K562 (cell line): ENCODE data around the gene ATXN7. TPM values are rescaled to one million over a fixed set of nuclear protein-coding genes. Genes with fewer than 3 reads are reported as not detected.

Experiments used
- ATAC-seq: fragments of 200-7000 bp; cut with Tn5 transposase; 3 replicates; pipeline ENCODE4 v1.9.1; 2020; ENCODE audit warnings: moderate library complexity
- BruUV-seq: library from RNA; stranded (reverse); fragments of 400-500 nt; replicated peaks from 2 replicates; lab custom pipeline; 2021; lab: Mats Ljungman, UMichigan
- CTCF ChIA-PET: fragments of 300-600 bp; formaldehyde crosslinking; extraction: SDS; loops from one replicate; lab custom pipeline; 2021; ENCODE audit warnings: low intra/inter-chr PET ratio; lab: Yijun Ruan, JAX
- POLR2A ChIA-PET: fragments of 300-600, 350-650 bp; sonication (Branson Sonifier 250); formaldehyde crosslinking; extraction: SDS; loops from one replicate; lab custom pipeline; 2021; ENCODE audit warnings: antibody characterized with exemption, inconsistent platforms; lab: Yijun Ruan, JAX
- DNase-seq, 4 experiments: peaks; one replicate each; pipeline versions ENCODE4 v3.0.0 to v3.0.0-alpha.2; 2011 to 2018; ENCODE audit warnings: low spot score in 3 of 4, mixed read lengths in 3 of 4; ENCODE audit errors: extremely low read depth in 1 of 4
- FAIRE-seq: peaks from 2 replicates; lab custom pipeline; 2011; peaks lifted over from hg19 to GRCh38; lab: Jason Lieb, UNC
- H2AFZ ChIP-seq: 2 replicates; pipeline ENCODE4 v1.6.0; 2011; ENCODE audit warnings: low read depth, low read length, control low read depth, inconsistent platforms
- H3K27ac ChIP-seq: fragments of 200-600 bp; 3 replicates; pipeline ENCODE4 v1.8.0; 2011; ENCODE audit warnings: low read depth, mild to moderate bottlenecking, control low read depth, inconsistent platforms, low read length, moderate library complexity, mixed read lengths; ENCODE audit errors: extremely low read depth
- H3K27me3 ChIP-seq, 2 experiments: fragments of 300-600 bp in 1 of 2; 2 replicates in 1 of 2; 3 replicates in 1 of 2; pipeline versions ENCODE4 v1.6.0 to v1.8.0; 2011; ENCODE audit warnings: inconsistent platforms in 2 of 2, low read length in 2 of 2, mild to moderate bottlenecking in 1 of 2, mixed read lengths in 1 of 2, moderate library complexity in 1 of 2; ENCODE audit not compliant: control insufficient read depth in 2 of 2, insufficient read depth in 2 of 2
- H3K36me3 ChIP-seq: fragments of 300-600 bp; 3 replicates; pipeline ENCODE4 v1.8.0; 2011; ENCODE audit warnings: mild to moderate bottlenecking, low read length, inconsistent platforms; ENCODE audit not compliant: control insufficient read depth, insufficient read depth
- H3K4me1 ChIP-seq, 2 experiments: fragments of 200-600 bp in 1 of 2; replicated peaks in 1 of 2; 2 replicates in 1 of 2; 3 replicates in 1 of 2; pipeline versions ENCODE4 v1.5.1 to v1.8.0; 2011; ENCODE audit warnings: inconsistent platforms in 2 of 2, low read length in 2 of 2, mild to moderate bottlenecking in 1 of 2, mixed read lengths in 1 of 2, moderate library complexity in 1 of 2; ENCODE audit not compliant: control insufficient read depth in 2 of 2, insufficient read depth in 2 of 2
- H3K4me2 ChIP-seq: 2 replicates; pipeline ENCODE4 v1.6.1; 2011; ENCODE audit warnings: low read length, control low read depth, inconsistent platforms, mixed read lengths; ENCODE audit not compliant: insufficient read depth
- H3K4me3 ChIP-seq: fragments of 200-600 bp; sonication (generic), shearing (Covaris generic); 2 replicates; pipeline ENCODE4 v1.5.1; 2016; ENCODE audit warnings: control low read depth, inconsistent platforms
- H3K79me2 ChIP-seq: fragments of 200-600 bp; 3 replicates; pipeline ENCODE4 v1.8.0; 2011; ENCODE audit warnings: low read length, inconsistent platforms; ENCODE audit not compliant: control insufficient read depth, insufficient read depth
- H3K9ac ChIP-seq, 2 experiments: 2 replicates each; pipeline versions ENCODE4 v1.6.0 to v1.6.1; 2011; ENCODE audit warnings: low read depth in 2 of 2, low read length in 2 of 2, control low read depth in 1 of 2, inconsistent platforms in 1 of 2, mild to moderate bottlenecking in 1 of 2, mixed read lengths in 1 of 2; ENCODE audit not compliant: insufficient read depth in 1 of 2
- H3K9me1 ChIP-seq: one replicate; pipeline ENCODE4 v1.6.0; 2011; ENCODE audit warnings: inconsistent platforms, mild to moderate bottlenecking, low read length, moderate library complexity; ENCODE audit not compliant: control insufficient read depth, insufficient read depth
- H3K9me3 ChIP-seq: replicated peaks from 2 replicates; pipeline ENCODE4 v1.5.1; 2011; ENCODE audit warnings: low read depth, low read length, inconsistent platforms; ENCODE audit not compliant: control insufficient read depth, insufficient read depth
- H4K20me1 ChIP-seq: replicated peaks from 2 replicates; pipeline ENCODE4 v1.6.1; 2011; ENCODE audit warnings: low read length, inconsistent platforms, mixed read lengths; ENCODE audit not compliant: control insufficient read depth, insufficient read depth
- COPS2 ChIP-seq: fragments of 450-650 bp; conservative IDR thresholded peaks from 2 replicates; pipeline ENCODE4 v1.6.1; 2016; ENCODE audit warnings: mild to moderate bottlenecking, moderate library complexity
- GABPB2 ChIP-seq: fragments of 250-450 bp; sonication (Bioruptor Pico); conservative IDR thresholded peaks from 2 replicates; pipeline ENCODE4 v1.5.1; 2021; ENCODE audit warnings: mild to moderate bottlenecking
- HOXB6 ChIP-seq: fragments of 250-450 bp; sonication (Bioruptor Pico); IDR thresholded peaks from 2 replicates; pipeline ENCODE4 v1.5.1; 2022; ENCODE audit warnings: mild to moderate bottlenecking, borderline replicate concordance
- NFRKB ChIP-seq: fragments of 450-650 bp; IDR thresholded peaks from 2 replicates; pipeline ENCODE4 v1.6.1; 2016; ENCODE audit warnings: low read depth
- NR2F6 ChIP-seq: fragments of 450-650 bp; formaldehyde crosslinking; IDR thresholded peaks from 2 replicates; pipeline ENCODE4 v1.4.0; 2020; ENCODE audit warnings: mild to moderate bottlenecking
- ZBTB1 ChIP-seq: sonication (generic); formaldehyde crosslinking; IDR thresholded peaks from 2 replicates; pipeline ENCODE4 v1.8.1; 2023; ENCODE audit warnings: missing genetic modification reagents, low read depth, mild to moderate bottlenecking, borderline replicate concordance
- ZNF408 ChIP-seq: fragments of 250-450 bp; sonication (Bioruptor Pico); IDR thresholded peaks from 2 replicates; pipeline ENCODE4 v1.4.0; 2020; ENCODE audit warnings: low read depth, mild to moderate bottlenecking, moderate library complexity
- ZNF668 ChIP-seq: fragments of 250-450 bp; sonication (Bioruptor Pico); IDR thresholded peaks from 2 replicates; pipeline ENCODE4 v1.8.0; 2022; ENCODE audit warnings: mild to moderate bottlenecking, inconsistent platforms
- ZNF717 ChIP-seq: fragments of 250-450 bp; sonication (Bioruptor Pico); IDR thresholded peaks from 2 replicates; pipeline ENCODE4 v1.5.0; 2021
- WGBS: fragments of 100-300 bp; shearing (Covaris generic); methylation state at CpG from one replicate; pipeline ENCODE4 v1.1.6; 2016; ENCODE audit warnings: low coverage, mixed read lengths; ENCODE audit not compliant: insufficient coverage; ENCODE audit errors: missing lambda C conversion rate; 5-methylcytosine and 5-hydroxymethylcytosine counted together
- in situ Hi-C: fragments of 300-500 bp; cut with MboI; formaldehyde crosslinking; loops from 4 replicates; pipeline ENCODE4 v1.15.0; 2018; ENCODE audit warnings: inconsistent platforms, mixed read lengths
- intact Hi-C: fragments of 100-400 bp; cut with micrococcal nuclease; formaldehyde crosslinking; loops from 2 replicates; pipeline ENCODE4 v1.14.2; 2022
- polyA plus RNA-seq, 8 experiments: library from polyadenylated mRNA; depleted of rRNA in 4 of 8; stranded (reverse) in 5 of 8; unstranded in 3 of 8; fragments of >200 nt; fragmentation: Nextera tagmentation in 2 of 8; fragmentation: Illumina TruSeq in 1 of 8; extraction: Ambion mirVana in 2 of 8; extraction: Trizol in 1 of 8; gene quantifications; 2 replicates each; pipeline versions ENCODE4 v1.2.1 to v1.2.3, GENCODE V29; 2011 to 2014; ENCODE audit warnings: inconsistent platforms in 1 of 8, missing spikeins in 1 of 8
- total RNA-seq, 7 experiments: library from RNA; depleted of rRNA in 6 of 7; stranded (reverse); fragments of >200 nt in 6 of 7; fragmentation: Illumina TruSeq in 2 of 7; extraction: Trizol in 2 of 7; gene quantifications; 2 replicates each; pipeline versions ENCODE4 v1.2.1 to v1.2.3, GENCODE V29; 2011 to 2021; ENCODE audit warnings: low replicate concordance in 1 of 7
- TF ChIP-seq, protein P1 (sequence below): sonication (generic); formaldehyde crosslinking; IDR thresholded peaks from 2 replicates; pipeline ENCODE4 v1.5.0; 2020; ENCODE audit warnings: missing genetic modification reagents
- TF ChIP-seq, protein P2 (sequence below), 3 experiments: IDR thresholded peaks in 2 of 3; conservative IDR thresholded peaks in 1 of 3; 2 replicates each; pipeline ENCODE4 v1.5.1; 2011 to 2012; ENCODE audit warnings: low read length in 3 of 3, mild to moderate bottlenecking in 3 of 3, control low read depth in 2 of 3, improper control_type of control experiment in 1 of 3, inconsistent platforms in 1 of 3, low read depth in 1 of 3, mixed read lengths in 1 of 3, moderate library complexity in 1 of 3; ENCODE audit not compliant: insufficient read depth in 2 of 3
- TF ChIP-seq, protein P3 (sequence below): fragments of 250-450 bp; sonication (Bioruptor Pico); IDR thresholded peaks from 2 replicates; pipeline ENCODE4 v1.4.0; 2020; ENCODE audit warnings: mild to moderate bottlenecking, moderate library complexity
- TF ChIP-seq, protein P4 (sequence below): sonication (generic); formaldehyde crosslinking; IDR thresholded peaks from 2 replicates; pipeline ENCODE4 v1.8.1; 2023; ENCODE audit warnings: mild to moderate bottlenecking, missing genetic modification reagents

ATXN7 gene
- total and polyA plus RNA-seq, 9 of the 15 experiments (the other 6 are each of a cell fraction or from before 2014, with no cell fraction given), result 0.41 to 9.2 (median 6.7) TPM

DNA sequence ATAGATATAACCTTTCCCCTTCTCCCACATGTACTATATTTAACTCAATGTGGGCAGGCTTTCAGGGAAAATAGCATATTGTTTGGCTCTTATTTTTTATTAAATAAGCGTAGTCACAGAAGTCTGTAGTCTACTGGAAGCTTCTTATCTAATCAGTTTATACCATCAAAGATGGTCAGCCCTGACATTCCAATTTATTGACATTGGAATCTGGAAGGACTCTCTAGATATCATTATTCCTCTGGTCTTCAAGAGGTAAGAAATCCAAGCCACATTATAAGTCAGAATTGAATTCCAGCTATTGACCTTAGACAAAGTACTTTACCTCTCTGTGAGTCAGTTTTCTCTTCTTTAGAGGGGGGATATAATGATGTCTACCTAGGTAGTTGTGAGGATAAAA is 87.0 kb downstream of the ATXN7 start:
- H4K20me1 ChIP-seq, result no peaks in the 10 kb centered on the region
- ATAC-seq (no peak), FAIRE-seq (no peak), DNase-seq (no peak)
- no peak overlapping the region for H3K4me3 ChIP-seq
- in situ Hi-C loops, result no loop called here
- H3K9me1 ChIP-seq, result no peaks in the 10 kb centered on the region
- WGBS, result 100% methylated on average over 1 of the region's 1 CpG
- no peaks in the 10 kb centered on the region for H3K9me3 ChIP-seq
- H3K4me1 ChIP-seq, result no peaks in the 10 kb centered on the region; a peak in 1 of 5 replicates
- intact Hi-C loops, result no loop called here
- no peak overlapping the region for H3K9ac ChIP-seq
- POLR2A ChIA-PET, result no interaction called here
- CTCF ChIA-PET, result no interaction called here
- no peaks in the 10 kb centered on the region; the same call in none of the 3 replicates for H3K79me2 ChIP-seq
- no peak for TF ChIP-seq NFRKB
- no peak for TF ChIP-seq NR2F6 (CRISPR knock-in tag)
- TF ChIP-seq HOXB6 (CRISPR knock-in tag), result no peak
- TF ChIP-seq, protein P1, sequence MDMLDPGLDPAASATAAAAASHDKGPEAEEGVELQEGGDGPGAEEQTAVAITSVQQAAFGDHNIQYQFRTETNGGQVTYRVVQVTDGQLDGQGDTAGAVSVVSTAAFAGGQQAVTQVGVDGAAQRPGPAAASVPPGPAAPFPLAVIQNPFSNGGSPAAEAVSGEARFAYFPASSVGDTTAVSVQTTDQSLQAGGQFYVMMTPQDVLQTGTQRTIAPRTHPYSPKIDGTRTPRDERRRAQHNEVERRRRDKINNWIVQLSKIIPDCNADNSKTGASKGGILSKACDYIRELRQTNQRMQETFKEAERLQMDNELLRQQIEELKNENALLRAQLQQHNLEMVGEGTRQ (CRISPR knock-in tag), result no peak
- TF ChIP-seq ZNF717 (CRISPR knock-in tag), result no peak
- no peak for TF ChIP-seq ZNF408 (CRISPR knock-in tag)
- TF ChIP-seq ZBTB1 (CRISPR knock-in tag), result no peak
- no peak for TF ChIP-seq ZNF668
- TF ChIP-seq, protein P2, sequence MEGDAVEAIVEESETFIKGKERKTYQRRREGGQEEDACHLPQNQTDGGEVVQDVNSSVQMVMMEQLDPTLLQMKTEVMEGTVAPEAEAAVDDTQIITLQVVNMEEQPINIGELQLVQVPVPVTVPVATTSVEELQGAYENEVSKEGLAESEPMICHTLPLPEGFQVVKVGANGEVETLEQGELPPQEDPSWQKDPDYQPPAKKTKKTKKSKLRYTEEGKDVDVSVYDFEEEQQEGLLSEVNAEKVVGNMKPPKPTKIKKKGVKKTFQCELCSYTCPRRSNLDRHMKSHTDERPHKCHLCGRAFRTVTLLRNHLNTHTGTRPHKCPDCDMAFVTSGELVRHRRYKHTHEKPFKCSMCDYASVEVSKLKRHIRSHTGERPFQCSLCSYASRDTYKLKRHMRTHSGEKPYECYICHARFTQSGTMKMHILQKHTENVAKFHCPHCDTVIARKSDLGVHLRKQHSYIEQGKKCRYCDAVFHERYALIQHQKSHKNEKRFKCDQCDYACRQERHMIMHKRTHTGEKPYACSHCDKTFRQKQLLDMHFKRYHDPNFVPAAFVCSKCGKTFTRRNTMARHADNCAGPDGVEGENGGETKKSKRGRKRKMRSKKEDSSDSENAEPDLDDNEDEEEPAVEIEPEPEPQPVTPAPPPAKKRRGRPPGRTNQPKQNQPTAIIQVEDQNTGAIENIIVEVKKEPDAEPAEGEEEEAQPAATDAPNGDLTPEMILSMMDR (IDR thresholded peaks at IDR 0.05 in 2 of 3, conservative IDR thresholded peaks at IDR 0.05 in 1 of 3; ENCODE audit: insufficient read depth in 2 of 3, low read depth in 1 of 3, low read length in 3 of 3), result no peak
- no peak for TF ChIP-seq COPS2
- TF ChIP-seq, protein P3, sequence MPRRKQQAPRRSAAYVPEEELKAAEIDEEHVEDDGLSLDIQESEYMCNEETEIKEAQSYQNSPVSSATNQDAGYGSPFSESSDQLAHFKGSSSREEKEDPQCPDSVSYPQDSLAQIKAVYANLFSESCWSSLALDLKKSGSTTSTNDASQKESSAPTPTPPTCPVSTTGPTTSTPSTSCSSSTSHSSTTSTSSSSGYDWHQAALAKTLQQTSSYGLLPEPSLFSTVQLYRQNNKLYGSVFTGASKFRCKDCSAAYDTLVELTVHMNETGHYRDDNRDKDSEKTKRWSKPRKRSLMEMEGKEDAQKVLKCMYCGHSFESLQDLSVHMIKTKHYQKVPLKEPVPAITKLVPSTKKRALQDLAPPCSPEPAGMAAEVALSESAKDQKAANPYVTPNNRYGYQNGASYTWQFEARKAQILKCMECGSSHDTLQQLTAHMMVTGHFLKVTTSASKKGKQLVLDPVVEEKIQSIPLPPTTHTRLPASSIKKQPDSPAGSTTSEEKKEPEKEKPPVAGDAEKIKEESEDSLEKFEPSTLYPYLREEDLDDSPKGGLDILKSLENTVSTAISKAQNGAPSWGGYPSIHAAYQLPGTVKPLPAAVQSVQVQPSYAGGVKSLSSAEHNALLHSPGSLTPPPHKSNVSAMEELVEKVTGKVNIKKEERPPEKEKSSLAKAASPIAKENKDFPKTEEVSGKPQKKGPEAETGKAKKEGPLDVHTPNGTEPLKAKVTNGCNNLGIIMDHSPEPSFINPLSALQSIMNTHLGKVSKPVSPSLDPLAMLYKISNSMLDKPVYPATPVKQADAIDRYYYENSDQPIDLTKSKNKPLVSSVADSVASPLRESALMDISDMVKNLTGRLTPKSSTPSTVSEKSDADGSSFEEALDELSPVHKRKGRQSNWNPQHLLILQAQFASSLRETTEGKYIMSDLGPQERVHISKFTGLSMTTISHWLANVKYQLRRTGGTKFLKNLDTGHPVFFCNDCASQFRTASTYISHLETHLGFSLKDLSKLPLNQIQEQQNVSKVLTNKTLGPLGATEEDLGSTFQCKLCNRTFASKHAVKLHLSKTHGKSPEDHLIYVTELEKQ, result no peak
- no peak for TF ChIP-seq GABPB2 (CRISPR knock-in tag)
- TF ChIP-seq, protein P4, sequence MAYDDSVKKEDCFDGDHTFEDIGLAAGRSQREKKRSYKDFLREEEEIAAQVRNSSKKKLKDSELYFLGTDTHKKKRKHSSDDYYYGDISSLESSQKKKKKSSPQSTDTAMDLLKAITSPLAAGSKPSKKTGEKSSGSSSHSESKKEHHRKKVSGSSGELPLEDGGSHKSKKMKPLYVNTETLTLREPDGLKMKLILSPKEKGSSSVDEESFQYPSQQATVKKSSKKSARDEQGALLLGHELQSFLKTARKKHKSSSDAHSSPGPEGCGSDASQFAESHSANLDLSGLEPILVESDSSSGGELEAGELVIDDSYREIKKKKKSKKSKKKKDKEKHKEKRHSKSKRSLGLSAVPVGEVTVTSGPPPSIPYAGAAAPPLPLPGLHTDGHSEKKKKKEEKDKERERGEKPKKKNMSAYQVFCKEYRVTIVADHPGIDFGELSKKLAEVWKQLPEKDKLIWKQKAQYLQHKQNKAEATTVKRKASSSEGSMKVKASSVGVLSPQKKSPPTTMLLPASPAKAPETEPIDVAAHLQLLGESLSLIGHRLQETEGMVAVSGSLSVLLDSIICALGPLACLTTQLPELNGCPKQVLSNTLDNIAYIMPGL (CRISPR knock-in tag), result no peak
- no peak overlapping the region for H2AFZ ChIP-seq
- no TSS peak for BruUV-seq
- H3K4me2 ChIP-seq, result no peak overlapping the region
- no peak overlapping the region for H3K27ac ChIP-seq
- H3K27me3 ChIP-seq, result no peaks in the 10 kb centered on the region
- peaks cover 16% of the 10 kb centered on the region; the same call in 1 of the 3 replicates for H3K36me3 ChIP-seq
